Measurements from ENCODE around the gene ASB2. TPM values are rescaled to one million over a fixed set of nuclear protein-coding genes. Genes with fewer than 3 reads are reported as not detected.

The ASB2 gene
- total RNA-seq, 4 donors from 2014 or later: 0.79 to 2.5 (median 0.95) TPM

DNA sequence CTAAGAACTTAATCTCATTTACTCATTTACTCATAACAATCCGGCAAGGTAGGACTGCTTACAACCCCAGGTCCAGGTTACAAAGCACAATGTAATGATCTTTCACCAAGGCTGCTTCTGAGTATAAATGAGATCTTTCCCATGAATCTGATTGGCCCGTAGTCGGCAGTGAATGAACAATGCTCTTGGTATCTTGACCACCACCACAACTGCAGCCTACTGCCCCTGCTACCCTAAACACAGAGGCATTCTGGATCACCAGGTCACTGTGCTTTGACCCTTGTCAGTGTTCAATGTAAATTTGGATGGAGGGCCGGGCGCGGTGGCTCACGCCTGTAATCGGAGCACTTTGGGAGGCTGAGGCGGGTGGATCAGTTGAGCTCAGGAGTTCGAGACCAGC is 33.3 kb downstream of the ASB2 start:
- H3K4me3 ChIP-seq: no peak overlapping the region
- H3K27me3 ChIP-seq: peaks cover 13% of the 10 kb centered on the region
- no peak for DNase-seq (ENCODE audit: low spot score in 2 of 2)
- no peak for TF ChIP-seq POLR2AphosphoS5 (IDR thresholded peaks at IDR 0.05)
- no peak for TF ChIP-seq POLR2A (IDR thresholded peaks at IDR 0.05)
- no peak for TF ChIP-seq EP300 (IDR thresholded peaks at IDR 0.05)
- TF ChIP-seq, protein P1, sequence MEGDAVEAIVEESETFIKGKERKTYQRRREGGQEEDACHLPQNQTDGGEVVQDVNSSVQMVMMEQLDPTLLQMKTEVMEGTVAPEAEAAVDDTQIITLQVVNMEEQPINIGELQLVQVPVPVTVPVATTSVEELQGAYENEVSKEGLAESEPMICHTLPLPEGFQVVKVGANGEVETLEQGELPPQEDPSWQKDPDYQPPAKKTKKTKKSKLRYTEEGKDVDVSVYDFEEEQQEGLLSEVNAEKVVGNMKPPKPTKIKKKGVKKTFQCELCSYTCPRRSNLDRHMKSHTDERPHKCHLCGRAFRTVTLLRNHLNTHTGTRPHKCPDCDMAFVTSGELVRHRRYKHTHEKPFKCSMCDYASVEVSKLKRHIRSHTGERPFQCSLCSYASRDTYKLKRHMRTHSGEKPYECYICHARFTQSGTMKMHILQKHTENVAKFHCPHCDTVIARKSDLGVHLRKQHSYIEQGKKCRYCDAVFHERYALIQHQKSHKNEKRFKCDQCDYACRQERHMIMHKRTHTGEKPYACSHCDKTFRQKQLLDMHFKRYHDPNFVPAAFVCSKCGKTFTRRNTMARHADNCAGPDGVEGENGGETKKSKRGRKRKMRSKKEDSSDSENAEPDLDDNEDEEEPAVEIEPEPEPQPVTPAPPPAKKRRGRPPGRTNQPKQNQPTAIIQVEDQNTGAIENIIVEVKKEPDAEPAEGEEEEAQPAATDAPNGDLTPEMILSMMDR (IDR thresholded peaks at IDR 0.05): no peak
- H3K4me1 ChIP-seq: peaks cover 17% of the 10 kb centered on the region
- 98% methylated on average over 10 of the region's 10 CpGs for WGBS
- H3K9me3 ChIP-seq: no peaks in the 10 kb centered on the region
- H3K36me3 ChIP-seq: no peaks in the 10 kb centered on the region
- H3K27ac ChIP-seq: no peak overlapping the region

DNA sequence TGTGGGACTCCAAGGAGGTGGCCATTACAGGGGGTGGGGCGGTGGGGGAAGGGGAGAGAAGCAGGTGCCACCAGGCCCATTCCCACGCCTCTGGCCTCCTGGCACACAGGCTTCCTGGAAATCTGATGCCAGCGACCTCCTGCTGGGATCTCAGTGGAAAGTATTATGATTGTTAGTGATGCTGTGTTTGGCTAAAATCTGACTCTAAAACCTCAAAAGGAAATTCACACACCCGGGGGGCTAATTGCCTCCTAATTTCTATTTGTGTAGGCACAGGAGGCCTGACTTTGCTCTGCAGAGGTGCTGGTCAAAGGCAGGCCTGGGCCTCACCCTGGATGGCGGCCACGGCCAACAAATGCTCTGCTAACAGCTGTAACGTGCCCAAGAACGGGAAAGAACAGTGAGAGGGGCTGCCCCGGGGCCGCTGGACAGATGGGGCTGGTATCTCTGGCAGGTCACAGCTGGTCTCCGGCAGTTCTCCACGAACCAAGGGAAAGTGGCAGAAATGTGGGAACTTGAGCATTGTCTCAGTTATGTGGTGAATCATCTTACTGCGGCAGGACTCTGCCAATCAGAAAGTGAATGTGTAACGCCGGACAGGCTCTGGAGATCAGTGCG is 35.0 kb downstream of the ASB2 start:
- Histone ChIP-seq H3K27ac (no peak overlapping the region), H3K27me3 (peaks cover 20% of the 10 kb centered on the region), H3K4me1 (peaks cover 25% of the 10 kb centered on the region), H3K9me3 (no peaks in the 10 kb centered on the region), H3K36me3 (no peaks in the 10 kb centered on the region), H3K4me3 (no peak overlapping the region)
- WGBS: 74% methylated on average over 15 of the region's 16 CpGs
- no peak for DNase-seq (ENCODE audit: low spot score in 2 of 2)
- no peak for TF ChIP-seq POLR2AphosphoS5 (IDR thresholded peaks at IDR 0.05)
- TF ChIP-seq EP300 (IDR thresholded peaks at IDR 0.05): no peak
- TF ChIP-seq, protein P1 (IDR thresholded peaks at IDR 0.05): no peak
- TF ChIP-seq POLR2A (IDR thresholded peaks at IDR 0.05): no peak

DNA sequence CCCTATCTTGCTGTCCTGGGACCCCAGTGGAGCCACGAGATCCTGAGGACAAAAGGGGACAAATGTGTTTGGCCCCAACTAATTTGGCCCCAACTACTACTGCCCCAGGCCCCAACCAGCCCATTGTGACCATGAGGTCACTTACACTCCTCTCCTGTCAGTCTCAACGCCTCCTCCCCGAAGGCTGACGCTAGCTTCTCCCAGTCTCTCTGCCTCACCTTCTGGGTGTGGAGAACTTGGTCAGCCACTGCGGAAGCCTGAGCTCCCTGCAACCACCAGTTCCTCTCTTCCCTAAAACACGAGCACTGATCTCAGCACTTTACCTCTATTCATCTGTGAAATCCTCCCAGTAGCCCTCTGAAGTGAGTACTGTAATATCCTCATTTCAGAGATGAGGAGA is 35.9 kb downstream of the ASB2 start:
- H3K36me3 ChIP-seq: no peaks in the 10 kb centered on the region
- H3K27ac ChIP-seq: no peak overlapping the region
- 78% methylated on average over 6 of the region's 6 CpGs for WGBS
- TF ChIP-seq POLR2AphosphoS5 (IDR thresholded peaks at IDR 0.05): no peak
- no peak for TF ChIP-seq POLR2A (IDR thresholded peaks at IDR 0.05)
- TF ChIP-seq, protein P1 (IDR thresholded peaks at IDR 0.05): no peak
- no peak for TF ChIP-seq EP300 (IDR thresholded peaks at IDR 0.05)
- peaks cover 26% of the 10 kb centered on the region for H3K4me1 ChIP-seq
- no peak overlapping the region for H3K4me3 ChIP-seq
- H3K9me3 ChIP-seq: no peaks in the 10 kb centered on the region
- DNase-seq (ENCODE audit: low spot score in 2 of 2): no peak
- H3K27me3 ChIP-seq: peaks cover 21% of the 10 kb centered on the region

DNA sequence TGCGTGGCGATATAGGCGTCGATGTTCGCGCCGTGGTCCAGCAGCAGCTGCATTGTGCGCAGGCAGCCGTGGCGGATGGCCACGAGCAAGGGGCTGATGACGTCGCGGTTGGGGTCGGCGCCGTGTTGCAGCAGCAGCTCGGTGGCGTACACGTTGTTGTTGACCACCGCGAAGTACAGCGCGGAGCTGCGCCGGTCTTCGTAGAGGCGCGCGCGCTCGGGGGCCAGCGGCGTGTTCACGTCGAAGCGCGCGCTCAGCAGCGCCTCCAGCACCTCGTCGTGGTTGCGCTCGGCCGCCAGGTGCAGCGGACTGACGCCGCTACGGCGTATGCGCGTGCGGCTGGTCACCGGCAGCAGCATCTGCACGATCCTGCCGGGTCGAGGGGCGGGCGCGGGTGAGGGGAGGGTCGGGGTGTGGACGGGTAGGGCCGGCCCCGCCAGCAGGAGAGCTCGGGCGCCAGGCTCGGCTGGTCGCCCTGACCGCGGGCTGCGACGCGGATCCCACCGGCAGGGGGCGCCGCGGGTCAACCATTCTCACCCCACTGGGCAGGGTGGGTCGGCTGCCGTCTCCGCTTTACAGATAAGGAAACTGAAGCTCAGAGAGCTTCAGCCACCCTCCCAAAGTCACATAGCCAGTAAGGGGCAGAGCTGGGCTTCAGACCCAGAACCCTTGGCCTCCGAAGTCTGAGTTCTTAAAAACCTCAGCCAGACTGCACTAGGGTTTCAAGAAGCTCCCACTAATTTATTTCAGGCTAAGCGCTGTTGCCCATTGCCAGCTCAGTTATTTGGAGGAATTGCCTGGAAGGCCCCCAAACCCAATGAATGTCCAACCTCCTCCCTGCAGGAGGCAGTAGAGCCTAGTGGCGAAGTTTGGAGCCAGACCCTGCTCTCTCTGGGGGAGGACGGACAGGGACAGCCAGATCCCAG is 36.8 kb downstream of the ASB2 start:
- peaks cover 30% of the 10 kb centered on the region for H3K27me3 ChIP-seq
- H3K4me1 ChIP-seq: peaks cover 26% of the 10 kb centered on the region
- H3K27ac ChIP-seq: no peak overlapping the region
- WGBS: 79% methylated on average over 3 of the region's 84 CpGs
- no peaks in the 10 kb centered on the region for H3K9me3 ChIP-seq
- DNase-seq (ENCODE audit: low spot score in 2 of 2): peak in 1 of 2 donors; percentile 78
- TF ChIP-seq, protein P1 (IDR thresholded peaks at IDR 0.05): peak; percentile 52 to 85
- no peak for TF ChIP-seq EP300 (IDR thresholded peaks at IDR 0.05)
- no peak for TF ChIP-seq POLR2AphosphoS5 (IDR thresholded peaks at IDR 0.05)
- no peaks in the 10 kb centered on the region for H3K36me3 ChIP-seq
- peak overlapping the region; percentile 31 for H3K4me3 ChIP-seq

DNA sequence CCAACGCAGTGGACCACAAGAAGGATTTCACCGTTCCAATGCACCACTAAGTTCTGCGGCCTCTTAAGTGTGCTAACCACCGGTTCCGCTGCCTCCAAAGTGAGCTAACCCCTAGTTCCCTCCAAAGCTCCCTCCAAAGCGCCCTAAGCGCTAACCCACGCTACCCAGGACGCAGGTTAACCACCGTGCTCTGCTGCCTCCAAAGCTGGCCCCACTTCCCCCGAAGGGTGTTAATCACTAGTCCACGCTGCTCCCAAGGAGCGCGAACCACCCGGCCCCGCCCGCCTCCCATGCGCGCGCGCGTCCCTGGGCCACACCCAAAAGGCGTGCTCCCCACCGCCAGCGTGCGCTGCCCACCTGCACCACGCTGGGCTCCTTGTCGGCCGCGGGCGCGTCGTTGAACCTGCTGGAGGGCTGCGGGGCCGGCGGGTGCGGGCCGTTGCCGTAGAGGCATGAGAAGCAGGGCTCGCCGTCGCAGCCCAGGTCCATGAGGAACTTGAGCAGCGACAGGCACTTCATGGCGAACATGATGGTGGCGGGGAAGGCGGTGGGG is 37.5 kb downstream of the ASB2 start:
- WGBS: 44% methylated on average over 18 of the region's 46 CpGs
- Histone ChIP-seq H3K4me1 (peaks cover 26% of the 10 kb centered on the region), H3K27ac (no peak overlapping the region), H3K36me3 (no peaks in the 10 kb centered on the region), H3K27me3 (peaks cover 30% of the 10 kb centered on the region), H3K9me3 (no peaks in the 10 kb centered on the region), H3K4me3 (peak overlapping the region; percentile 31)
- TF ChIP-seq, protein P1 (IDR thresholded peaks at IDR 0.05): no peak
- TF ChIP-seq POLR2A (IDR thresholded peaks at IDR 0.05): no peak
- no peak for TF ChIP-seq EP300 (IDR thresholded peaks at IDR 0.05)
- DNase-seq (ENCODE audit: low spot score in 2 of 2): no peak

All from suprapubic skin (tissue), 4 donors.